ENCODE results near the gene NCKAP5.

The NCKAP5 gene

GRCh38 chr2:133400411-133400810 is 167.9 kb downstream of the NCKAP5 start:
- Histone ChIP-seq H3K79me1 (ENCODE audit: low read length) (no peaks in the 10 kb centered on the region), H4K5ac (ENCODE audit: low read length) (no peak overlapping the region), H3K27ac (ENCODE audit: low read depth, low read length) (no peak overlapping the region), H3K4me2 (ENCODE audit: low read length) (no peak overlapping the region), H2BK120ac (ENCODE audit: low read depth, low read length) (no peak overlapping the region), H3K4me1 (ENCODE audit: control insufficient read depth, low read depth, low read length) (no peaks in the 10 kb centered on the region), H3K4ac (ENCODE audit: low read depth, low read length) (no peak overlapping the region), H3K9ac (ENCODE audit: low read length) (no peak overlapping the region), H3K36me3 (ENCODE audit: control insufficient read depth, insufficient read depth, low read length) (no peaks in the 10 kb centered on the region), H3K18ac (ENCODE audit: low read length) (no peak overlapping the region), H2BK5ac (ENCODE audit: low read length) (no peak overlapping the region), H3K27me3 (ENCODE audit: insufficient read depth, low read length, poor library complexity) (no peaks in the 10 kb centered on the region), H2AK5ac (ENCODE audit: low read length) (no peak overlapping the region), H3K56ac (ENCODE audit: low read length) (no peak overlapping the region), H4K8ac (ENCODE audit: low read depth, low read length) (no peak overlapping the region), H3K23ac (ENCODE audit: low read length) (no peak overlapping the region), H3K4me3 (ENCODE audit: low read length) (no peak overlapping the region), H2BK15ac (replicated peaks; ENCODE audit: low read depth) (no peak overlapping the region), H3K79me2 (ENCODE audit: control insufficient read depth, insufficient read depth, low read length) (no peaks in the 10 kb centered on the region)
- WGBS (ENCODE audit: extremely low coverage, insufficient coverage, low lambda C conversion rate), result 100% methylated on average over 1 of the region's 2 CpGs
- no peak for DNase-seq

- H3K36me3 ChIP-seq (ENCODE audit: control insufficient read depth, insufficient read depth, low read length), result no peaks in the 10 kb centered on the region
- no CpG with 5 or more reads among the region's 1 CpG for WGBS (ENCODE audit: extremely low coverage, insufficient coverage, low lambda C conversion rate)
These were observed 174.4 kb downstream of the NCKAP5 start for GRCh38 chr2:133393895-133394294.

GRCh38 chr2:133390156-133390555 is 178.1 kb downstream of the NCKAP5 start:
- Histone ChIP-seq H2BK15ac (replicated peaks; ENCODE audit: low read depth) (no peak overlapping the region), H3K79me1 (ENCODE audit: low read length) (no peaks in the 10 kb centered on the region), H3K27ac (ENCODE audit: low read depth, low read length) (no peak overlapping the region), H2BK5ac (ENCODE audit: low read length) (no peak overlapping the region), H3K18ac (ENCODE audit: low read length) (no peak overlapping the region), H3K79me2 (ENCODE audit: control insufficient read depth, insufficient read depth, low read length) (no peaks in the 10 kb centered on the region), H3K4ac (ENCODE audit: low read depth, low read length) (no peak overlapping the region), H2AK5ac (ENCODE audit: low read length) (no peak overlapping the region), H3K4me1 (ENCODE audit: control insufficient read depth, low read depth, low read length) (no peaks in the 10 kb centered on the region), H3K9ac (ENCODE audit: low read length) (no peak overlapping the region), H3K4me2 (ENCODE audit: low read length) (no peak overlapping the region), H3K27me3 (ENCODE audit: insufficient read depth, low read length, poor library complexity) (no peaks in the 10 kb centered on the region), H2BK120ac (ENCODE audit: low read depth, low read length) (no peak overlapping the region), H3K56ac (ENCODE audit: low read length) (no peak overlapping the region), H4K8ac (ENCODE audit: low read depth, low read length) (no peak overlapping the region), H4K5ac (ENCODE audit: low read length) (no peak overlapping the region), H3K4me3 (ENCODE audit: low read length) (no peak overlapping the region), H3K23ac (ENCODE audit: low read length) (no peak overlapping the region), H3K36me3 (ENCODE audit: control insufficient read depth, insufficient read depth, low read length) (no peaks in the 10 kb centered on the region)
- WGBS (ENCODE audit: extremely low coverage, insufficient coverage, low lambda C conversion rate), result no CpG with 5 or more reads among the region's 4 CpGs
- DNase-seq, result no peak

More at GRCh38 chr2:133393895-133394294, 174.4 kb downstream of the NCKAP5 start:
- no peak overlapping the region for H3K18ac ChIP-seq (ENCODE audit: low read length)
- H3K27me3 ChIP-seq (ENCODE audit: insufficient read depth, low read length, poor library complexity), result no peaks in the 10 kb centered on the region
- H3K27ac ChIP-seq (ENCODE audit: low read depth, low read length), result no peak overlapping the region
- no peak overlapping the region for H2BK15ac ChIP-seq (replicated peaks; ENCODE audit: low read depth)
- no peak for DNase-seq
- no peak overlapping the region for H2BK120ac ChIP-seq (ENCODE audit: low read depth, low read length)
- H3K4me3 ChIP-seq (ENCODE audit: low read length), result no peak overlapping the region
- no peak overlapping the region for H3K9ac ChIP-seq (ENCODE audit: low read length)
- no peaks in the 10 kb centered on the region for H3K79me2 ChIP-seq (ENCODE audit: control insufficient read depth, insufficient read depth, low read length)
- H3K56ac ChIP-seq (ENCODE audit: low read length), result no peak overlapping the region
- H3K4me1 ChIP-seq (ENCODE audit: control insufficient read depth, low read depth, low read length), result no peaks in the 10 kb centered on the region
- no peak overlapping the region for H4K5ac ChIP-seq (ENCODE audit: low read length)
- H2BK5ac ChIP-seq (ENCODE audit: low read length), result no peak overlapping the region
- H3K4ac ChIP-seq (ENCODE audit: low read depth, low read length), result no peak overlapping the region
- no peaks in the 10 kb centered on the region for H3K79me1 ChIP-seq (ENCODE audit: low read length)
- H3K23ac ChIP-seq (ENCODE audit: low read length), result no peak overlapping the region
- no peak overlapping the region for H3K4me2 ChIP-seq (ENCODE audit: low read length)
- H2AK5ac ChIP-seq (ENCODE audit: low read length), result no peak overlapping the region
- no peak overlapping the region for H4K8ac ChIP-seq (ENCODE audit: low read depth, low read length)

GRCh38 chr2:133389569-133389968 is 178.7 kb downstream of the NCKAP5 start:
- Histone ChIP-seq H3K23ac (ENCODE audit: low read length) (no peak overlapping the region), H4K5ac (ENCODE audit: low read length) (no peak overlapping the region), H3K27me3 (ENCODE audit: insufficient read depth, low read length, poor library complexity) (no peaks in the 10 kb centered on the region), H3K4ac (ENCODE audit: low read depth, low read length) (no peak overlapping the region), H3K79me1 (ENCODE audit: low read length) (no peaks in the 10 kb centered on the region), H3K18ac (ENCODE audit: low read length) (no peak overlapping the region), H3K56ac (ENCODE audit: low read length) (no peak overlapping the region), H3K4me3 (ENCODE audit: low read length) (no peak overlapping the region), H3K9ac (ENCODE audit: low read length) (no peak overlapping the region), H3K79me2 (ENCODE audit: control insufficient read depth, insufficient read depth, low read length) (no peaks in the 10 kb centered on the region), H3K36me3 (ENCODE audit: control insufficient read depth, insufficient read depth, low read length) (no peaks in the 10 kb centered on the region), H2BK120ac (ENCODE audit: low read depth, low read length) (no peak overlapping the region), H4K8ac (ENCODE audit: low read depth, low read length) (no peak overlapping the region), H3K27ac (ENCODE audit: low read depth, low read length) (no peak overlapping the region), H2BK15ac (replicated peaks; ENCODE audit: low read depth) (no peak overlapping the region), H3K4me1 (ENCODE audit: control insufficient read depth, low read depth, low read length) (no peaks in the 10 kb centered on the region), H2AK5ac (ENCODE audit: low read length) (no peak overlapping the region), H2BK5ac (ENCODE audit: low read length) (no peak overlapping the region), H3K4me2 (ENCODE audit: low read length) (no peak overlapping the region)
- WGBS (ENCODE audit: extremely low coverage, insufficient coverage, low lambda C conversion rate), result no CpG with 5 or more reads among the region's 5 CpGs
- no peak for DNase-seq

GRCh38 chr2:133382566-133382965 is 185.7 kb downstream of the NCKAP5 start:
- no peaks in the 10 kb centered on the region for H3K79me2 ChIP-seq (ENCODE audit: control insufficient read depth, insufficient read depth, low read length)
- no peak overlapping the region for H3K4me3 ChIP-seq (ENCODE audit: low read length)
- H3K79me1 ChIP-seq (ENCODE audit: low read length), result no peaks in the 10 kb centered on the region
- H4K5ac ChIP-seq (ENCODE audit: low read length), result no peak overlapping the region
- H3K27ac ChIP-seq (ENCODE audit: low read depth, low read length), result no peak overlapping the region
- no peak overlapping the region for H4K8ac ChIP-seq (ENCODE audit: low read depth, low read length)
- H3K9ac ChIP-seq (ENCODE audit: low read length), result no peak overlapping the region
- no peak for DNase-seq
- no peak overlapping the region for H3K4ac ChIP-seq (ENCODE audit: low read depth, low read length)
- H2AK5ac ChIP-seq (ENCODE audit: low read length), result no peak overlapping the region
- H2BK5ac ChIP-seq (ENCODE audit: low read length), result no peak overlapping the region
- no peak overlapping the region for H3K4me2 ChIP-seq (ENCODE audit: low read length)
- no peak overlapping the region for H2BK15ac ChIP-seq (replicated peaks; ENCODE audit: low read depth)
- peaks cover 2% of the 10 kb centered on the region for H3K4me1 ChIP-seq (ENCODE audit: control insufficient read depth, low read depth, low read length)
- H3K56ac ChIP-seq (ENCODE audit: low read length), result no peak overlapping the region
- no peak overlapping the region for H3K23ac ChIP-seq (ENCODE audit: low read length)
- no peak overlapping the region for H3K18ac ChIP-seq (ENCODE audit: low read length)
- H2BK120ac ChIP-seq (ENCODE audit: low read depth, low read length), result no peak overlapping the region
- H3K27me3 ChIP-seq (ENCODE audit: insufficient read depth, low read length, poor library complexity), result no peaks in the 10 kb centered on the region
- no peaks in the 10 kb centered on the region for H3K36me3 ChIP-seq (ENCODE audit: control insufficient read depth, insufficient read depth, low read length)

GRCh38 chr2:133380991-133381390 is 187.3 kb downstream of the NCKAP5 start:
- Histone ChIP-seq H3K36me3 (ENCODE audit: control insufficient read depth, insufficient read depth, low read length) (no peaks in the 10 kb centered on the region), H2AK5ac (ENCODE audit: low read length) (no peak overlapping the region), H3K9ac (ENCODE audit: low read length) (no peak overlapping the region), H2BK120ac (ENCODE audit: low read depth, low read length) (no peak overlapping the region), H2BK15ac (replicated peaks; ENCODE audit: low read depth) (no peak overlapping the region), H3K79me1 (ENCODE audit: low read length) (no peaks in the 10 kb centered on the region), H3K4me1 (ENCODE audit: control insufficient read depth, low read depth, low read length) (peaks cover 4% of the 10 kb centered on the region), H3K27me3 (ENCODE audit: insufficient read depth, low read length, poor library complexity) (no peaks in the 10 kb centered on the region), H3K4me2 (ENCODE audit: low read length) (no peak overlapping the region), H4K5ac (ENCODE audit: low read length) (no peak overlapping the region), H3K4ac (ENCODE audit: low read depth, low read length) (no peak overlapping the region), H3K56ac (ENCODE audit: low read length) (no peak overlapping the region), H3K18ac (ENCODE audit: low read length) (no peak overlapping the region), H4K8ac (ENCODE audit: low read depth, low read length) (no peak overlapping the region), H3K4me3 (ENCODE audit: low read length) (no peak overlapping the region), H3K27ac (ENCODE audit: low read depth, low read length) (no peak overlapping the region), H3K79me2 (ENCODE audit: control insufficient read depth, insufficient read depth, low read length) (no peaks in the 10 kb centered on the region), H3K23ac (ENCODE audit: low read length) (no peak overlapping the region), H2BK5ac (ENCODE audit: low read length) (no peak overlapping the region)
- no peak for DNase-seq
- WGBS (ENCODE audit: extremely low coverage, insufficient coverage, low lambda C conversion rate), result no CpG with 5 or more reads among the region's 3 CpGs
